ENCODE results near the gene GNPTG.
"Not testable (repeated sequence)": the region's sequence is repeated elsewhere in the genome, so short reads cannot be mapped to it uniquely, and the experiment has no call there.

Gene GNPTG

GRCh38 chr16:1326946-1327618, 24.6 kb upstream of the GNPTG start:
- Histone ChIP-seq H3K9ac (ENCODE audit: low read length in 5 of 5) (no peak overlapping the region), H3K4me3 (ENCODE audit: low read depth in 1 of 5, low read length in 5 of 5) (no peak overlapping the region), H3K9me3 (ENCODE audit: control insufficient read depth in 5 of 5, low read length in 5 of 5) (peaks cover 0 to 7% (median 3%) of the 10 kb centered on the region in 5 donors), H3K27me3 (ENCODE audit: control insufficient read depth in 5 of 5, insufficient read depth in 4 of 5, low read length in 5 of 5) (peaks cover 4 to 9% (median 7%) of the 10 kb centered on the region in 5 donors), H3K4me1 (ENCODE audit: control insufficient read depth in 5 of 5, insufficient read depth in 5 of 5, low read length in 5 of 5) (peaks cover 1 to 21% (median 9%) of the 10 kb centered on the region in 5 donors), H3K36me3 (ENCODE audit: control insufficient read depth in 5 of 5, insufficient read depth in 5 of 5, low read length in 5 of 5) (peaks cover 0 to 32% (median 30%) of the 10 kb centered on the region in 5 donors), H3K27ac (ENCODE audit: low read depth, low read length) (no peak overlapping the region)

GRCh38 chr16:1327619-1327947, 24.1 kb upstream of the GNPTG start:
- no peak overlapping the region for H3K9ac ChIP-seq (ENCODE audit: low read length in 5 of 5)
- peaks cover 0 to 31% (median 27%) of the 10 kb centered on the region in 5 donors for H3K36me3 ChIP-seq (ENCODE audit: control insufficient read depth in 5 of 5, insufficient read depth in 5 of 5, low read length in 5 of 5)
- H3K4me1 ChIP-seq (ENCODE audit: control insufficient read depth in 5 of 5, insufficient read depth in 5 of 5, low read length in 5 of 5) = peaks cover 1 to 26% (median 13%) of the 10 kb centered on the region in 5 donors
- H3K9me3 ChIP-seq (ENCODE audit: control insufficient read depth in 5 of 5, low read length in 5 of 5) = peaks cover 0 to 7% (median 3%) of the 10 kb centered on the region in 5 donors
- H3K27ac ChIP-seq (ENCODE audit: low read depth, low read length) = no peak overlapping the region
- peaks cover 8 to 13% (median 12%) of the 10 kb centered on the region in 5 donors for H3K27me3 ChIP-seq (ENCODE audit: control insufficient read depth in 5 of 5, insufficient read depth in 4 of 5, low read length in 5 of 5)
- H3K4me3 ChIP-seq (ENCODE audit: low read depth in 1 of 5, low read length in 5 of 5) = no peak overlapping the region

- not testable (repeated sequence) for H3K4me3 ChIP-seq (ENCODE audit: low read depth in 1 of 5, low read length in 5 of 5); H3K27ac ChIP-seq (ENCODE audit: low read depth, low read length); H3K9ac ChIP-seq (ENCODE audit: low read length in 5 of 5); H3K9me3 ChIP-seq (ENCODE audit: control insufficient read depth in 5 of 5, low read length in 5 of 5)
- H3K4me1 ChIP-seq (ENCODE audit: control insufficient read depth in 5 of 5, insufficient read depth in 5 of 5, low read length in 5 of 5) = peaks cover 1 to 32% (median 19%) of the 10 kb centered on the region in 5 donors
- H3K36me3 ChIP-seq (ENCODE audit: control insufficient read depth in 5 of 5, insufficient read depth in 5 of 5, low read length in 5 of 5) = peaks cover 0 to 29% (median 26%) of the 10 kb centered on the region in 5 donors
- peaks cover 13 to 18% (median 15%) of the 10 kb centered on the region in 5 donors for H3K27me3 ChIP-seq (ENCODE audit: control insufficient read depth in 5 of 5, insufficient read depth in 4 of 5, low read length in 5 of 5)
Measured at GRCh38 chr16:1328136-1328535, 23.6 kb upstream of the GNPTG start.

- not testable (repeated sequence) for H3K9ac ChIP-seq (ENCODE audit: low read length in 5 of 5); H3K9me3 ChIP-seq (ENCODE audit: control insufficient read depth in 5 of 5, low read length in 5 of 5); H3K4me3 ChIP-seq (ENCODE audit: low read depth in 1 of 5, low read length in 5 of 5); H3K27ac ChIP-seq (ENCODE audit: low read depth, low read length)
- H3K27me3 ChIP-seq (ENCODE audit: control insufficient read depth in 5 of 5, insufficient read depth in 4 of 5, low read length in 5 of 5) = peaks cover 14 to 21% (median 16%) of the 10 kb centered on the region in 5 donors
- peaks cover 0 to 20% (median 18%) of the 10 kb centered on the region in 5 donors for H3K36me3 ChIP-seq (ENCODE audit: control insufficient read depth in 5 of 5, insufficient read depth in 5 of 5, low read length in 5 of 5)
- peaks cover 1 to 39% (median 24%) of the 10 kb centered on the region in 5 donors for H3K4me1 ChIP-seq (ENCODE audit: control insufficient read depth in 5 of 5, insufficient read depth in 5 of 5, low read length in 5 of 5)
Measured at GRCh38 chr16:1328961-1329360, 22.8 kb upstream of the GNPTG start.

GRCh38 chr16:1330260-1330914, 21.3 kb upstream of the GNPTG start:
- Histone ChIP-seq H3K4me3 (ENCODE audit: low read depth in 1 of 5, low read length in 5 of 5) (no peak overlapping the region), H3K27me3 (ENCODE audit: control insufficient read depth in 5 of 5, insufficient read depth in 4 of 5, low read length in 5 of 5) (peaks cover 24 to 35% (median 28%) of the 10 kb centered on the region in 5 donors), H3K9me3 (ENCODE audit: control insufficient read depth in 5 of 5, low read length in 5 of 5) (peaks cover 0 to 7% (median 3%) of the 10 kb centered on the region in 5 donors)

GRCh38 chr16:1330931-1331711, 20.6 kb upstream of the GNPTG start:
- Histone ChIP-seq H3K27me3 (ENCODE audit: control insufficient read depth in 5 of 5, insufficient read depth in 4 of 5, low read length in 5 of 5) (peaks cover 26 to 41% (median 33%) of the 10 kb centered on the region in 5 donors), H3K27ac (ENCODE audit: low read depth, low read length) (peak overlapping the region; percentile 50), H3K9me3 (ENCODE audit: control insufficient read depth in 5 of 5, low read length in 5 of 5) (peaks cover 0 to 7% (median 3%) of the 10 kb centered on the region in 5 donors), H3K9ac (ENCODE audit: low read length in 5 of 5) (peak overlapping the region in 2 of 5 donors; percentile 20 to 46), H3K4me1 (ENCODE audit: control insufficient read depth in 5 of 5, insufficient read depth in 5 of 5, low read length in 5 of 5) (peaks cover 1 to 39% (median 30%) of the 10 kb centered on the region in 5 donors), H3K36me3 (ENCODE audit: control insufficient read depth in 5 of 5, insufficient read depth in 5 of 5, low read length in 5 of 5) (no peaks in the 10 kb centered on the region), H3K4me3 (ENCODE audit: low read depth in 1 of 5, low read length in 5 of 5) (peak overlapping the region; percentile 1 to 67 (median 62))

More at GRCh38 chr16:1330260-1330914, 21.3 kb upstream of the GNPTG start:
- H3K4me1 ChIP-seq (ENCODE audit: control insufficient read depth in 5 of 5, insufficient read depth in 5 of 5, low read length in 5 of 5) = peaks cover 1 to 46% (median 30%) of the 10 kb centered on the region in 5 donors
- no peak overlapping the region for H3K27ac ChIP-seq (ENCODE audit: low read depth, low read length)
- H3K36me3 ChIP-seq (ENCODE audit: control insufficient read depth in 5 of 5, insufficient read depth in 5 of 5, low read length in 5 of 5) = peaks cover 0 to 6% (median 4%) of the 10 kb centered on the region in 5 donors
- H3K9ac ChIP-seq (ENCODE audit: low read length in 5 of 5) = no peak overlapping the region

- Histone ChIP-seq H3K4me3 (ENCODE audit: low read depth in 1 of 5, low read length in 5 of 5) (peak overlapping the region; percentile 8 to 67 (median 62)), H3K27me3 (ENCODE audit: control insufficient read depth in 5 of 5, insufficient read depth in 4 of 5, low read length in 5 of 5) (peaks cover 26 to 44% (median 41%) of the 10 kb centered on the region in 5 donors)
Measured at GRCh38 chr16:1331712-1332617, 19.8 kb upstream of the GNPTG start.

GRCh38 chr16:1332618-1333148, 19.0 kb upstream of the GNPTG start:
- H3K27me3 ChIP-seq (ENCODE audit: control insufficient read depth in 5 of 5, insufficient read depth in 4 of 5, low read length in 5 of 5) = peaks cover 28 to 48% (median 41%) of the 10 kb centered on the region in 5 donors
- H3K9ac ChIP-seq (ENCODE audit: low read length in 5 of 5) = peak overlapping the region in 2 of 5 donors; percentile 37 to 59
- peak overlapping the region in 4 of 5 donors; percentile 28 to 67 (median 58) for H3K4me3 ChIP-seq (ENCODE audit: low read depth in 1 of 5, low read length in 5 of 5)
- H3K36me3 ChIP-seq (ENCODE audit: control insufficient read depth in 5 of 5, insufficient read depth in 5 of 5, low read length in 5 of 5) = no peaks in the 10 kb centered on the region
- peaks cover 0 to 7% (median 3%) of the 10 kb centered on the region in 5 donors for H3K9me3 ChIP-seq (ENCODE audit: control insufficient read depth in 5 of 5, low read length in 5 of 5)
- peaks cover 0 to 38% (median 30%) of the 10 kb centered on the region in 5 donors for H3K4me1 ChIP-seq (ENCODE audit: control insufficient read depth in 5 of 5, insufficient read depth in 5 of 5, low read length in 5 of 5)
- H3K27ac ChIP-seq (ENCODE audit: low read depth, low read length) = no peak overlapping the region

More at GRCh38 chr16:1331712-1332617, 19.8 kb upstream of the GNPTG start:
- H3K9me3 ChIP-seq (ENCODE audit: control insufficient read depth in 5 of 5, low read length in 5 of 5) = peaks cover 0 to 7% (median 3%) of the 10 kb centered on the region in 5 donors
- no peaks in the 10 kb centered on the region for H3K36me3 ChIP-seq (ENCODE audit: control insufficient read depth in 5 of 5, insufficient read depth in 5 of 5, low read length in 5 of 5)
- H3K27ac ChIP-seq (ENCODE audit: low read depth, low read length) = peak overlapping the region; percentile 50
- peaks cover 0 to 38% (median 30%) of the 10 kb centered on the region in 5 donors for H3K4me1 ChIP-seq (ENCODE audit: control insufficient read depth in 5 of 5, insufficient read depth in 5 of 5, low read length in 5 of 5)
- peak overlapping the region in 3 of 5 donors; percentile 33 to 59 (median 46) for H3K9ac ChIP-seq (ENCODE audit: low read length in 5 of 5)

Measured in subcutaneous abdominal adipose tissue (tissue), 5 donors.